SU-DHL-6 (cell line): Measurements from ENCODE around the gene RAMACL.

Experiments used
- H2AFZ ChIP-seq: fragments of 200-600 bp; sonication (generic); 2 replicates; pipeline ENCODE4 v1.6.1; 2014; ENCODE audit warnings: low read depth, mild to moderate bottlenecking, moderate library complexity, mixed read lengths, antibody characterized with exemption, low read length; ENCODE audit not compliant: severe bottlenecking
- H3F3A ChIP-seq: fragments of 200-600 bp; shearing (Covaris generic); 2 replicates; pipeline ENCODE4 v1.6.0; 2016; ENCODE audit warnings: antibody characterized with exemption, mild to moderate bottlenecking; ENCODE audit not compliant: insufficient read depth
- H3K27ac ChIP-seq: fragments of 200-600 bp; sonication (generic); 2 replicates; pipeline ENCODE4 v1.5.1; 2016; ENCODE audit warnings: low read depth, mild to moderate bottlenecking, low read length, moderate library complexity, mixed read lengths
- H3K27me3 ChIP-seq: fragments of 200-600 bp; sonication (generic), shearing (Covaris generic); 2 replicates; pipeline ENCODE4 v1.6.0; 2014; ENCODE audit warnings: mild to moderate bottlenecking, low read length
- H3K36me3 ChIP-seq: fragments of 200-600 bp; sonication (generic); 2 replicates; pipeline ENCODE4 v1.6.1; 2014; ENCODE audit warnings: mild to moderate bottlenecking, low read length, mixed read lengths
- H3K4me2 ChIP-seq: fragments of 300-600, 200-600 bp; shearing (Covaris generic), sonication (generic); 2 replicates; pipeline ENCODE4 v1.6.0; 2014; ENCODE audit warnings: low read length, low read depth, mild to moderate bottlenecking; ENCODE audit not compliant: poor library complexity, severe bottlenecking
- H3K4me3 ChIP-seq: fragments of 200-600 bp; sonication (generic); 2 replicates; pipeline ENCODE4 v1.5.1; 2014; ENCODE audit warnings: antibody characterized with exemption, low read length, mild to moderate bottlenecking, mixed read lengths; ENCODE audit not compliant: insufficient read depth, poor library complexity, severe bottlenecking
- H3K79me2 ChIP-seq: fragments of 200-600 bp; sonication (generic); 2 replicates; pipeline ENCODE4 v1.6.1; 2014; ENCODE audit warnings: mild to moderate bottlenecking, low read length, moderate library complexity; ENCODE audit not compliant: insufficient read depth
- H3K9ac ChIP-seq: fragments of 200-600 bp; sonication (generic); 2 replicates; pipeline ENCODE4 v1.7.0; 2014; ENCODE audit warnings: mild to moderate bottlenecking, low read length
- H3K9me2 ChIP-seq: fragments of 200-600 bp; sonication (generic); replicated peaks from 2 replicates; pipeline ENCODE4 v1.6.1; 2014; ENCODE audit warnings: low read length; ENCODE audit not compliant: insufficient read depth
- H3K9me3 ChIP-seq: fragments of 200-600 bp; sonication (generic); 2 replicates; pipeline ENCODE4 v1.6.1; 2014; ENCODE audit warnings: low read length, mixed read lengths; ENCODE audit not compliant: insufficient read depth
- H4K20me1 ChIP-seq: fragments of 200-600 bp; sonication (generic); 2 replicates; pipeline ENCODE4 v1.6.1; 2014; ENCODE audit warnings: low read depth, mild to moderate bottlenecking, antibody characterized with exemption, low read length, moderate library complexity, mixed read lengths
- EZH2phosphoT487 ChIP-seq: fragments of 200-600 bp; sonication (generic), shearing (Covaris generic); conservative IDR thresholded peaks from 2 replicates; pipeline ENCODE4 v1.6.1; 2018; ENCODE audit warnings: mild to moderate bottlenecking, antibody characterized with exemption, low read length, moderate library complexity, mixed read lengths
- TF ChIP-seq, protein P1 (sequence below): fragments of 200-600 bp; sonication (generic); IDR thresholded peaks from one replicate; pipeline ENCODE4 v1.5.1; 2017; ENCODE audit warnings: antibody characterized with exemption, mild to moderate bottlenecking, low read length, moderate library complexity; ENCODE audit not compliant: insufficient read depth, poor library complexity, severe bottlenecking

Gene RAMACL

GRCh38 chr6:166538297-166539010, 48.0 kb downstream of the RAMACL start:
- no peak overlapping the region for H3K4me2 ChIP-seq
- H3F3A ChIP-seq: no peaks in the 10 kb centered on the region
- no peak for TF ChIP-seq EZH2phosphoT487
- TF ChIP-seq, protein P1, sequence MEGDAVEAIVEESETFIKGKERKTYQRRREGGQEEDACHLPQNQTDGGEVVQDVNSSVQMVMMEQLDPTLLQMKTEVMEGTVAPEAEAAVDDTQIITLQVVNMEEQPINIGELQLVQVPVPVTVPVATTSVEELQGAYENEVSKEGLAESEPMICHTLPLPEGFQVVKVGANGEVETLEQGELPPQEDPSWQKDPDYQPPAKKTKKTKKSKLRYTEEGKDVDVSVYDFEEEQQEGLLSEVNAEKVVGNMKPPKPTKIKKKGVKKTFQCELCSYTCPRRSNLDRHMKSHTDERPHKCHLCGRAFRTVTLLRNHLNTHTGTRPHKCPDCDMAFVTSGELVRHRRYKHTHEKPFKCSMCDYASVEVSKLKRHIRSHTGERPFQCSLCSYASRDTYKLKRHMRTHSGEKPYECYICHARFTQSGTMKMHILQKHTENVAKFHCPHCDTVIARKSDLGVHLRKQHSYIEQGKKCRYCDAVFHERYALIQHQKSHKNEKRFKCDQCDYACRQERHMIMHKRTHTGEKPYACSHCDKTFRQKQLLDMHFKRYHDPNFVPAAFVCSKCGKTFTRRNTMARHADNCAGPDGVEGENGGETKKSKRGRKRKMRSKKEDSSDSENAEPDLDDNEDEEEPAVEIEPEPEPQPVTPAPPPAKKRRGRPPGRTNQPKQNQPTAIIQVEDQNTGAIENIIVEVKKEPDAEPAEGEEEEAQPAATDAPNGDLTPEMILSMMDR: no peak
- no peaks in the 10 kb centered on the region for H3K36me3 ChIP-seq
- no peaks in the 10 kb centered on the region for H3K79me2 ChIP-seq
- no peak overlapping the region for H3K27ac ChIP-seq
- H3K27me3 ChIP-seq: no peaks in the 10 kb centered on the region
- no peaks in the 10 kb centered on the region for H3K9me2 ChIP-seq
- H4K20me1 ChIP-seq: no peaks in the 10 kb centered on the region
- no peak overlapping the region for H3K4me3 ChIP-seq
- H3K9me3 ChIP-seq: no peaks in the 10 kb centered on the region
- no peak overlapping the region for H2AFZ ChIP-seq
- no peak overlapping the region for H3K9ac ChIP-seq

DNA sequence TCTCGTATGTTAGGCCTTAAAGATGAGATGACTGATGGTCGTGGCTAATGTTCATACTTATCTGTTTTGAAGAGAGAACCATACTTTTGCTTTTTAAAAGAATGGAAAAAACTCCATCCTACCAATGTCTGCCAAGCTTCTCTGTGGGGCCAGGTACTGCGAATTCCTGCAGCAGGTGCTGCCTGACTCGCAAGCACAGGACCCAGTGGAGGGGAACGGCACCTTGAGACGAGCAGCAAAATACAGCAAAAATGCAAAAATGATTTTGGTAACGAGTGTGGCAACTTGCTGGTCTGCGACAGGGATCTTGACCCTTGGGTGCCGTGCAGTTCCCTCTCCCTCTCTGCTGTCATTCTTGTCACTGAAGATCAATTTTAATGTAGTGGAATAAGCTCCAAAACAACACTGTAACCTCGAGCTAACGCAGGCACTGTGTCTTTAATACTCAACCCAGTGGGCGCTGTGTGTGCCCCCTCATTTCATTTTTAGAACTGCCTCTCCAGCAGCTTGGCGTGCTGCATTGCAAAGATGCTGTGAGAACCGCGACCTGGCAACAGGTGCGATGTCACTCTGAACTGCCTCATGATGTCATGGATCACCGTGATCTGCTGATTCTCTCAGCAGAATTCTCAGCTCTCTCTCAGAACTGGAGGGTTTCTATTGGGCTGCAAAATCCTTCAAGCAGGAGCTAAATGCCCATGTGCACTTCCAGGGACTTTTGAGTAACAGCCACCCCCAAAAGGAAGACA, 51.6 kb downstream of the RAMACL start:
- H3K4me2 ChIP-seq: no peak overlapping the region
- H2AFZ ChIP-seq: no peak overlapping the region
- H3K79me2 ChIP-seq: no peaks in the 10 kb centered on the region
- H3K9me2 ChIP-seq: no peaks in the 10 kb centered on the region
- H4K20me1 ChIP-seq: no peaks in the 10 kb centered on the region
- H3F3A ChIP-seq: no peaks in the 10 kb centered on the region
- no peaks in the 10 kb centered on the region for H3K27me3 ChIP-seq
- TF ChIP-seq, protein P1: no peak
- no peak for TF ChIP-seq EZH2phosphoT487
- no peak overlapping the region for H3K9ac ChIP-seq
- H3K4me3 ChIP-seq: no peak overlapping the region
- no peaks in the 10 kb centered on the region for H3K36me3 ChIP-seq
- no peaks in the 10 kb centered on the region for H3K9me3 ChIP-seq
- no peak overlapping the region for H3K27ac ChIP-seq

GRCh38 chr6:166533205-166533824, 53.2 kb downstream of the RAMACL start:
- no peak for TF ChIP-seq EZH2phosphoT487
- TF ChIP-seq, protein P1: no peak
- Histone ChIP-seq H4K20me1 (no peaks in the 10 kb centered on the region), H3K9me2 (no peaks in the 10 kb centered on the region), H3K79me2 (no peaks in the 10 kb centered on the region), H3K9me3 (no peaks in the 10 kb centered on the region), H3K27me3 (no peaks in the 10 kb centered on the region), H3K27ac (no peak overlapping the region), H3K4me3 (no peak overlapping the region), H2AFZ (no peak overlapping the region), H3K4me2 (no peak overlapping the region), H3K36me3 (no peaks in the 10 kb centered on the region), H3K9ac (no peak overlapping the region), H3F3A (no peaks in the 10 kb centered on the region)
